Measurements from ENCODE around the gene RPS6KA2.

Gene RPS6KA2

DNA sequence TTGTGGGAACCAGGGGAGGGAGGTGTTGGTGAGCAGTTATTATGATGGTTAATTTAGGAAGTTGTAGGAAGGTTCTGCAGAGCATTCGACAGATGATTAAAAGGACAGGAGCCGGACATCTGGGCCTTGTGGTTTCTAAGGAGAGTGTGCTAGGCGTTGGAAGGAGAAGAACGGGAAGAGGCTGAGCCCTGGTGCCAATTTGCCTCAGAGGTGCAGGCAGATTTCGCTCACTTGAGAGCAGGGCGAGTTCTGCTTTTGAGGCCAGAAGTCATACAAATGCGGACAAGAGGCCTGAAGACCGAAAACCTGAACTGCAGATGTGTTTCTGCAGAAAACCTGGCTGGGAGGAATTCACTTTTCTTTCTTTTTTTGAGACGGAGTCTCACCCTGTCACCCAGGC, 30.5 kb upstream of the RPS6KA2 start:
- Histone ChIP-seq H3K4me1 (ENCODE audit: control insufficient read depth in 5 of 5, insufficient read depth in 5 of 5, low read length in 5 of 5) (peaks cover 0 to 9% (median 3%) of the 10 kb centered on the region in 5 donors), H3K9ac (ENCODE audit: low read length in 5 of 5) (no peak overlapping the region), H3K9me3 (ENCODE audit: control insufficient read depth in 5 of 5, low read length in 5 of 5) (no peaks in the 10 kb centered on the region), H3K4me3 (ENCODE audit: low read depth in 1 of 5, low read length in 5 of 5) (no peak overlapping the region), H3K27ac (ENCODE audit: low read depth, low read length) (no peak overlapping the region), H3K36me3 (ENCODE audit: control insufficient read depth in 5 of 5, insufficient read depth in 5 of 5, low read length in 5 of 5) (no peaks in the 10 kb centered on the region), H3K27me3 (ENCODE audit: control insufficient read depth in 5 of 5, insufficient read depth in 4 of 5, low read length in 5 of 5) (peaks cover 11 to 26% (median 13%) of the 10 kb centered on the region in 5 donors)

DNA sequence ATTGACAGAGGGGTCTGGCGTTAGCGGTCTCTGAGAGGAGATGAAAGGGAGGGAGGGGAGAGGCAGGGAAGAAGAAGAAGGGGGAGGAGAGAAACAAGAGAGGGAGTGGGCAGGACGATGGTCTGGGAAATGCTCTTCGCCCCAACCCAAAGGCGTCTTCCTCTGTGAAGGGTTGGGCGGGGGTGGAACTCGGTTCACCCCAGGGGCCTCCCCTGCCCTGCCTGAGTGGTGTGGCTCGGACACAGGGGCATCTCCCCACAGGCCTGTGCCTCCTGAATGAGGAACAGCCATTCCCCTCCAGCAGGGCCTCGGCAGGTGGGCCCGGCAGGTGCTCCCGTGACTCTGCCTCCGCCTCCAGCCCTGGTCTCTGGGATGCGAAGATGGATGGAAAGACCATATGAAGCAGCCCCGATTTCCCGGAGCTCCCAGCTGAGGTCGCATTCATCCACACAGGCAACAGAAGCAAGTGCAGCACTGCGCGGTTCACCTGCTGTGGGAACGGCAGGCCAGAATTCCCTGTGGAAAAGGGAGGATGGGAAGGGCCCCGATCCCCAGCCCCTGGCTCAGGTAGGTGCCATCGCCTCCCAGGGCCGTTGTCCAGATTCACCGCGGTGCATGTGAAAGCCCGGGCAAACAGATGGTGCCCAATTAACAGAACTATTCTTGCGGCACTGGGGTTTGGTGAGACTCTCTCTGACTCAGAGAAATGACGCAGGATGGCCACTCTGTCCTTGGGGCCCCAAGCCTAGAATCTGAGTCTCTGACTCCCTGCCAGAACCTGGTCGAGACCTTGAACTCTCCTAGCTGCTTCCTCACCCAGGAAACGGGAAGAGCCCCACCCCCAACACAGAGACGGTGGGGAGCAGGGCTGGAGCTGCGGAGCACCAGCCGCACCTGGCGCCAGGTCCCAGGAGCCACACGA, 29.4 kb upstream of the RPS6KA2 start:
- Histone ChIP-seq H3K27me3 (ENCODE audit: control insufficient read depth in 5 of 5, insufficient read depth in 4 of 5, low read length in 5 of 5) (peaks cover 11 to 26% (median 13%) of the 10 kb centered on the region in 5 donors), H3K4me3 (ENCODE audit: low read depth in 1 of 5, low read length in 5 of 5) (no peak overlapping the region), H3K36me3 (ENCODE audit: control insufficient read depth in 5 of 5, insufficient read depth in 5 of 5, low read length in 5 of 5) (no peaks in the 10 kb centered on the region), H3K27ac (ENCODE audit: low read depth, low read length) (no peak overlapping the region), H3K4me1 (ENCODE audit: control insufficient read depth in 5 of 5, insufficient read depth in 5 of 5, low read length in 5 of 5) (peaks cover 0 to 9% (median 3%) of the 10 kb centered on the region in 5 donors), H3K9ac (ENCODE audit: low read length in 5 of 5) (no peak overlapping the region), H3K9me3 (ENCODE audit: control insufficient read depth in 5 of 5, low read length in 5 of 5) (no peaks in the 10 kb centered on the region)

- H3K9ac ChIP-seq (ENCODE audit: low read length in 5 of 5) = no peak overlapping the region
- H3K4me1 ChIP-seq (ENCODE audit: control insufficient read depth in 5 of 5, insufficient read depth in 5 of 5, low read length in 5 of 5) = peaks cover 0 to 9% (median 3%) of the 10 kb centered on the region in 5 donors
- no peaks in the 10 kb centered on the region for H3K9me3 ChIP-seq (ENCODE audit: control insufficient read depth in 5 of 5, low read length in 5 of 5)
- H3K4me3 ChIP-seq (ENCODE audit: low read depth in 1 of 5, low read length in 5 of 5) = no peak overlapping the region
- H3K27me3 ChIP-seq (ENCODE audit: control insufficient read depth in 5 of 5, insufficient read depth in 4 of 5, low read length in 5 of 5) = peaks cover 11 to 26% (median 13%) of the 10 kb centered on the region in 5 donors
- H3K36me3 ChIP-seq (ENCODE audit: control insufficient read depth in 5 of 5, insufficient read depth in 5 of 5, low read length in 5 of 5) = no peaks in the 10 kb centered on the region
- no peak overlapping the region for H3K27ac ChIP-seq (ENCODE audit: low read depth, low read length)
These were observed 28.7 kb upstream of the RPS6KA2 start for GRCh38 chr6:166655713-166656229.

- Histone ChIP-seq H3K9me3 (ENCODE audit: control insufficient read depth in 5 of 5, low read length in 5 of 5) (no peaks in the 10 kb centered on the region), H3K27ac (ENCODE audit: low read depth, low read length) (no peak overlapping the region)
These were observed 28.2 kb upstream of the RPS6KA2 start for GRCh38 chr6:166655251-166655650.

GRCh38 chr6:166654573-166654972, 27.5 kb upstream of the RPS6KA2 start:
- Histone ChIP-seq H3K9me3 (ENCODE audit: control insufficient read depth in 5 of 5, low read length in 5 of 5) (no peaks in the 10 kb centered on the region), H3K36me3 (ENCODE audit: control insufficient read depth in 5 of 5, insufficient read depth in 5 of 5, low read length in 5 of 5) (no peaks in the 10 kb centered on the region), H3K4me1 (ENCODE audit: control insufficient read depth in 5 of 5, insufficient read depth in 5 of 5, low read length in 5 of 5) (peaks cover 0 to 9% (median 3%) of the 10 kb centered on the region in 5 donors), H3K27ac (ENCODE audit: low read depth, low read length) (no peak overlapping the region), H3K4me3 (ENCODE audit: low read depth in 1 of 5, low read length in 5 of 5) (no peak overlapping the region), H3K9ac (ENCODE audit: low read length in 5 of 5) (no peak overlapping the region), H3K27me3 (ENCODE audit: control insufficient read depth in 5 of 5, insufficient read depth in 4 of 5, low read length in 5 of 5) (peaks cover 11 to 26% (median 13%) of the 10 kb centered on the region in 5 donors)

More at GRCh38 chr6:166655251-166655650, 28.2 kb upstream of the RPS6KA2 start:
- H3K36me3 ChIP-seq (ENCODE audit: control insufficient read depth in 5 of 5, insufficient read depth in 5 of 5, low read length in 5 of 5) = no peaks in the 10 kb centered on the region
- H3K4me1 ChIP-seq (ENCODE audit: control insufficient read depth in 5 of 5, insufficient read depth in 5 of 5, low read length in 5 of 5) = peaks cover 0 to 9% (median 3%) of the 10 kb centered on the region in 5 donors
- no peak overlapping the region for H3K9ac ChIP-seq (ENCODE audit: low read length in 5 of 5)
- peaks cover 11 to 26% (median 13%) of the 10 kb centered on the region in 5 donors for H3K27me3 ChIP-seq (ENCODE audit: control insufficient read depth in 5 of 5, insufficient read depth in 4 of 5, low read length in 5 of 5)
- no peak overlapping the region for H3K4me3 ChIP-seq (ENCODE audit: low read depth in 1 of 5, low read length in 5 of 5)

- H3K4me3 ChIP-seq (ENCODE audit: low read depth in 1 of 5, low read length in 5 of 5) = no peak overlapping the region
- peaks cover 11 to 20% (median 13%) of the 10 kb centered on the region in 5 donors for H3K27me3 ChIP-seq (ENCODE audit: control insufficient read depth in 5 of 5, insufficient read depth in 4 of 5, low read length in 5 of 5)
- peaks cover 0 to 9% (median 3%) of the 10 kb centered on the region in 5 donors for H3K4me1 ChIP-seq (ENCODE audit: control insufficient read depth in 5 of 5, insufficient read depth in 5 of 5, low read length in 5 of 5)
- no peak overlapping the region for H3K27ac ChIP-seq (ENCODE audit: low read depth, low read length)
- no peaks in the 10 kb centered on the region for H3K9me3 ChIP-seq (ENCODE audit: control insufficient read depth in 5 of 5, low read length in 5 of 5)
- no peak overlapping the region for H3K9ac ChIP-seq (ENCODE audit: low read length in 5 of 5)
- no peaks in the 10 kb centered on the region for H3K36me3 ChIP-seq (ENCODE audit: control insufficient read depth in 5 of 5, insufficient read depth in 5 of 5, low read length in 5 of 5)
These were observed 26.5 kb upstream of the RPS6KA2 start for GRCh38 chr6:166653639-166653941.

- Histone ChIP-seq H3K27me3 (ENCODE audit: control insufficient read depth in 5 of 5, insufficient read depth in 4 of 5, low read length in 5 of 5) (peaks cover 4 to 12% (median 6%) of the 10 kb centered on the region in 5 donors), H3K4me1 (ENCODE audit: control insufficient read depth in 5 of 5, insufficient read depth in 5 of 5, low read length in 5 of 5) (no peaks in the 10 kb centered on the region), H3K4me3 (ENCODE audit: low read depth in 1 of 5, low read length in 5 of 5) (no peak overlapping the region), H3K9me3 (ENCODE audit: control insufficient read depth in 5 of 5, low read length in 5 of 5) (no peaks in the 10 kb centered on the region), H3K36me3 (ENCODE audit: control insufficient read depth in 5 of 5, insufficient read depth in 5 of 5, low read length in 5 of 5) (no peaks in the 10 kb centered on the region), H3K9ac (ENCODE audit: low read length in 5 of 5) (no peak overlapping the region), H3K27ac (ENCODE audit: low read depth, low read length) (no peak overlapping the region)
These were observed 24.1 kb upstream of the RPS6KA2 start for GRCh38 chr6:166650824-166651807.

- H3K27me3 ChIP-seq (ENCODE audit: control insufficient read depth in 5 of 5, insufficient read depth in 4 of 5, low read length in 5 of 5) = peaks cover 0 to 2% (median 0%) of the 10 kb centered on the region in 5 donors
- H3K27ac ChIP-seq (ENCODE audit: low read depth, low read length) = no peak overlapping the region
- no peaks in the 10 kb centered on the region for H3K36me3 ChIP-seq (ENCODE audit: control insufficient read depth in 5 of 5, insufficient read depth in 5 of 5, low read length in 5 of 5)
- no peak overlapping the region for H3K9ac ChIP-seq (ENCODE audit: low read length in 5 of 5)
- no peak overlapping the region for H3K4me3 ChIP-seq (ENCODE audit: low read depth in 1 of 5, low read length in 5 of 5)
- H3K4me1 ChIP-seq (ENCODE audit: control insufficient read depth in 5 of 5, insufficient read depth in 5 of 5, low read length in 5 of 5) = no peaks in the 10 kb centered on the region
- no peaks in the 10 kb centered on the region for H3K9me3 ChIP-seq (ENCODE audit: control insufficient read depth in 5 of 5, low read length in 5 of 5)
These were observed 23.0 kb upstream of the RPS6KA2 start for GRCh38 chr6:166650047-166650446.

- H3K27me3 ChIP-seq (ENCODE audit: control insufficient read depth in 5 of 5, insufficient read depth in 4 of 5, low read length in 5 of 5) = no peaks in the 10 kb centered on the region
- no peaks in the 10 kb centered on the region for H3K36me3 ChIP-seq (ENCODE audit: control insufficient read depth in 5 of 5, insufficient read depth in 5 of 5, low read length in 5 of 5)
- peaks cover 0 to 4% (median under 1%) of the 10 kb centered on the region in 5 donors for H3K9me3 ChIP-seq (ENCODE audit: control insufficient read depth in 5 of 5, low read length in 5 of 5)
- no peak overlapping the region for H3K9ac ChIP-seq (ENCODE audit: low read length in 5 of 5)
- H3K4me1 ChIP-seq (ENCODE audit: control insufficient read depth in 5 of 5, insufficient read depth in 5 of 5, low read length in 5 of 5) = no peaks in the 10 kb centered on the region
- H3K4me3 ChIP-seq (ENCODE audit: low read depth in 1 of 5, low read length in 5 of 5) = no peak overlapping the region
- no peak overlapping the region for H3K27ac ChIP-seq (ENCODE audit: low read depth, low read length)
These were observed 21.8 kb upstream of the RPS6KA2 start for GRCh38 chr6:166648846-166649245.
